K562 (cell line): Measurements from ENCODE around the gene PIF1. TPM values are rescaled to one million over a fixed set of nuclear protein-coding genes. Genes with fewer than 3 reads are reported as not detected.
A peak's percentile ranks its signal among the peaks of the same experiment; 100 is the strongest.

ENCODE experiments used
- CHD2 ChIP-seq: IDR thresholded peaks from 2 replicates; pipeline ENCODE4 v1.6.1; 2011; ENCODE audit warnings: low read depth, low read length
- DIDO1 ChIP-seq: fragments of 450-650 bp; IDR thresholded peaks from 2 replicates; pipeline ENCODE4 v1.6.1; 2016; ENCODE audit warnings: low read depth, missing biosample characterization, missing genetic modification characterization
- ELF1 ChIP-seq: fragments of 200-800 bp; sonication (Bioruptor generic); IDR thresholded peaks from 2 replicates; pipeline ENCODE4 v1.6.1; 2016; ENCODE audit warnings: missing genetic modification characterization, missing compliant biosample characterization
- MIER1 ChIP-seq: fragments of 450-650 bp; IDR thresholded peaks from 2 replicates; pipeline ENCODE4 v1.6.1; 2016; ENCODE audit warnings: antibody characterized with exemption, mild to moderate bottlenecking, low read depth
- NELFE ChIP-seq: IDR thresholded peaks from 2 replicates; pipeline ENCODE4 v1.6.1; 2011; ENCODE audit warnings: mild to moderate bottlenecking; ENCODE audit not compliant: insufficient read depth, insufficient read length
- POLR3G ChIP-seq: IDR thresholded peaks from 2 replicates; pipeline ENCODE4 v1.6.1; 2011; ENCODE audit not compliant: insufficient read length, insufficient replicate concordance; ENCODE audit errors: extremely low read depth
- RCOR1 ChIP-seq, 2 experiments: IDR thresholded peaks; 2 replicates each; pipeline ENCODE4 v1.6.1; 2012; ENCODE audit warnings: low read depth in 2 of 2, low read length in 2 of 2, borderline replicate concordance in 1 of 2, improper control_type of control experiment in 1 of 2
- RHOXF2B ChIP-seq: fragments of 250-450 bp; sonication (Bioruptor Pico); conservative IDR thresholded peaks from 2 replicates; pipeline ENCODE4 v1.5.1; 2021
- ZNF274 ChIP-seq: IDR thresholded peaks from 2 replicates; pipeline ENCODE4 v1.6.1; 2011; ENCODE audit warnings: low read depth, mild to moderate bottlenecking, low read length, moderate library complexity, borderline replicate concordance
- ZNF707 ChIP-seq: fragments of 250-450 bp; sonication (Bioruptor Pico); conservative IDR thresholded peaks from 2 replicates; pipeline ENCODE4 v1.8.0; 2022; ENCODE audit warnings: inconsistent platforms, mild to moderate bottlenecking, moderate library complexity
- polyA plus RNA-seq, 8 experiments: library from polyadenylated mRNA; depleted of rRNA in 4 of 8; stranded (reverse) in 5 of 8; unstranded in 3 of 8; fragments of >200 nt; fragmentation: Nextera tagmentation in 2 of 8; fragmentation: Illumina TruSeq in 1 of 8; extraction: Ambion mirVana in 2 of 8; extraction: Trizol in 1 of 8; gene quantifications; 2 replicates each; pipeline versions ENCODE4 v1.2.1 to v1.2.3, GENCODE V29; 2011 to 2014; ENCODE audit warnings: inconsistent platforms in 1 of 8, missing spikeins in 1 of 8
- total RNA-seq, 7 experiments: library from RNA; depleted of rRNA in 6 of 7; stranded (reverse); fragments of >200 nt in 6 of 7; fragmentation: Illumina TruSeq in 2 of 7; extraction: Trizol in 2 of 7; gene quantifications; 2 replicates each; pipeline versions ENCODE4 v1.2.1 to v1.2.3, GENCODE V29; 2011 to 2021; ENCODE audit warnings: low replicate concordance in 1 of 7
- TF ChIP-seq, protein P1 (sequence below), 2 experiments: fragments of 450-650 bp; IDR thresholded peaks; 2 replicates each; pipeline ENCODE4 v1.6.1; 2016; ENCODE audit warnings: mild to moderate bottlenecking in 2 of 2, borderline replicate concordance in 1 of 2, low read depth in 1 of 2, moderate library complexity in 1 of 2
- TF ChIP-seq, protein P2 (sequence below): fragments of 450-650 bp; IDR thresholded peaks from one replicate; pipeline ENCODE4 v1.6.1; 2018; ENCODE audit warnings: mild to moderate bottlenecking, moderate library complexity; ENCODE audit not compliant: partially characterized antibody
- TF ChIP-seq, protein P3 (sequence below): sonication (generic); formaldehyde crosslinking; IDR thresholded peaks from 2 replicates; pipeline ENCODE4 v1.8.0; 2022; ENCODE audit warnings: mild to moderate bottlenecking, missing genetic modification reagents
- TF ChIP-seq, protein P4 (sequence below): sonication (generic); formaldehyde crosslinking; IDR thresholded peaks from 2 replicates; pipeline ENCODE4 v1.8.0; 2022; ENCODE audit warnings: mild to moderate bottlenecking, missing genetic modification reagents

The PIF1 gene
- total and polyA plus RNA-seq, 9 of the 15 experiments (the other 6 are each of a cell fraction or from before 2014, with no cell fraction given) = 1.1 to 37.9 (median 11.5) TPM

DNA sequence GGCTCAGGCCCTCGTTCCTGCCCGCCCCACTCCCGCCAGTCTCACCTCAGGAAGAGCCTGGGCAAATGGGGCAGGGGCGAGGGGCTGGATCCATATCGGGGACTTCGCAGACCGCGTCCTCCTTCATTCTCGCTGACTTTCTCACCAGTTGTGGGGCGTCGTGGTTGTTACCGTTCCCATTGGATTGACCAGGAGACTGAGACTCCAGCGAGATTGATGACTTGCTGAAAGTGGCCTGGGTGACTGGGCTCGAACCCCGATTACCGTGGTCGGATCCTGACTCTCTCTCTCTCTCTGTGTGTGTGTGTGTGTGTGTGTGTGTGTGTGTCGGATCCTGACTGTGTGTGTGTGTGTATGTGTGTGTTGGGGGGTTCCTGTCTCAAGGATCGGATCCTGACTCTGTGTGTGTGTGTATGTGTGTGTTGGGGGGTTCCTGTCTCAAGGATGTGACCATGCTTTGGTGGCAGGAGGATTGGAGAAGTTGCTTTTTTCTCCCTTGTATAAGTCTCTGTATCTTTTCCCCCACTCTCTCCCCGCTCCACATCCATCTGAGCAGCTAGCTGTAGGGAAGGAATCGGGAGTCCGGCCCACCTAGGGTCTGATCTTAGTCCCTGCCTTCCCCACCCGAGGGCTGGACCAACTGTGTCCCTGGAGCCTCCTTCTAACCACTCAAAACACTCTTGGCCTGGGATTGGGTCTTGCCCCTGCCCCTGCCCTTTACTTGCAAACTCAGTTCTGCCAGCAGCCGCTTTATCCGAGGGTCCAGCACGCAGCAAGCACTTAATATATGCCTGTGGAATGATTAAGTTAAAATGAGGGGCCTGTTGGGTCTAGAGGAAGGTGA, 16.9 kb upstream of the PIF1 start (continued):
- TF ChIP-seq, protein P1, sequence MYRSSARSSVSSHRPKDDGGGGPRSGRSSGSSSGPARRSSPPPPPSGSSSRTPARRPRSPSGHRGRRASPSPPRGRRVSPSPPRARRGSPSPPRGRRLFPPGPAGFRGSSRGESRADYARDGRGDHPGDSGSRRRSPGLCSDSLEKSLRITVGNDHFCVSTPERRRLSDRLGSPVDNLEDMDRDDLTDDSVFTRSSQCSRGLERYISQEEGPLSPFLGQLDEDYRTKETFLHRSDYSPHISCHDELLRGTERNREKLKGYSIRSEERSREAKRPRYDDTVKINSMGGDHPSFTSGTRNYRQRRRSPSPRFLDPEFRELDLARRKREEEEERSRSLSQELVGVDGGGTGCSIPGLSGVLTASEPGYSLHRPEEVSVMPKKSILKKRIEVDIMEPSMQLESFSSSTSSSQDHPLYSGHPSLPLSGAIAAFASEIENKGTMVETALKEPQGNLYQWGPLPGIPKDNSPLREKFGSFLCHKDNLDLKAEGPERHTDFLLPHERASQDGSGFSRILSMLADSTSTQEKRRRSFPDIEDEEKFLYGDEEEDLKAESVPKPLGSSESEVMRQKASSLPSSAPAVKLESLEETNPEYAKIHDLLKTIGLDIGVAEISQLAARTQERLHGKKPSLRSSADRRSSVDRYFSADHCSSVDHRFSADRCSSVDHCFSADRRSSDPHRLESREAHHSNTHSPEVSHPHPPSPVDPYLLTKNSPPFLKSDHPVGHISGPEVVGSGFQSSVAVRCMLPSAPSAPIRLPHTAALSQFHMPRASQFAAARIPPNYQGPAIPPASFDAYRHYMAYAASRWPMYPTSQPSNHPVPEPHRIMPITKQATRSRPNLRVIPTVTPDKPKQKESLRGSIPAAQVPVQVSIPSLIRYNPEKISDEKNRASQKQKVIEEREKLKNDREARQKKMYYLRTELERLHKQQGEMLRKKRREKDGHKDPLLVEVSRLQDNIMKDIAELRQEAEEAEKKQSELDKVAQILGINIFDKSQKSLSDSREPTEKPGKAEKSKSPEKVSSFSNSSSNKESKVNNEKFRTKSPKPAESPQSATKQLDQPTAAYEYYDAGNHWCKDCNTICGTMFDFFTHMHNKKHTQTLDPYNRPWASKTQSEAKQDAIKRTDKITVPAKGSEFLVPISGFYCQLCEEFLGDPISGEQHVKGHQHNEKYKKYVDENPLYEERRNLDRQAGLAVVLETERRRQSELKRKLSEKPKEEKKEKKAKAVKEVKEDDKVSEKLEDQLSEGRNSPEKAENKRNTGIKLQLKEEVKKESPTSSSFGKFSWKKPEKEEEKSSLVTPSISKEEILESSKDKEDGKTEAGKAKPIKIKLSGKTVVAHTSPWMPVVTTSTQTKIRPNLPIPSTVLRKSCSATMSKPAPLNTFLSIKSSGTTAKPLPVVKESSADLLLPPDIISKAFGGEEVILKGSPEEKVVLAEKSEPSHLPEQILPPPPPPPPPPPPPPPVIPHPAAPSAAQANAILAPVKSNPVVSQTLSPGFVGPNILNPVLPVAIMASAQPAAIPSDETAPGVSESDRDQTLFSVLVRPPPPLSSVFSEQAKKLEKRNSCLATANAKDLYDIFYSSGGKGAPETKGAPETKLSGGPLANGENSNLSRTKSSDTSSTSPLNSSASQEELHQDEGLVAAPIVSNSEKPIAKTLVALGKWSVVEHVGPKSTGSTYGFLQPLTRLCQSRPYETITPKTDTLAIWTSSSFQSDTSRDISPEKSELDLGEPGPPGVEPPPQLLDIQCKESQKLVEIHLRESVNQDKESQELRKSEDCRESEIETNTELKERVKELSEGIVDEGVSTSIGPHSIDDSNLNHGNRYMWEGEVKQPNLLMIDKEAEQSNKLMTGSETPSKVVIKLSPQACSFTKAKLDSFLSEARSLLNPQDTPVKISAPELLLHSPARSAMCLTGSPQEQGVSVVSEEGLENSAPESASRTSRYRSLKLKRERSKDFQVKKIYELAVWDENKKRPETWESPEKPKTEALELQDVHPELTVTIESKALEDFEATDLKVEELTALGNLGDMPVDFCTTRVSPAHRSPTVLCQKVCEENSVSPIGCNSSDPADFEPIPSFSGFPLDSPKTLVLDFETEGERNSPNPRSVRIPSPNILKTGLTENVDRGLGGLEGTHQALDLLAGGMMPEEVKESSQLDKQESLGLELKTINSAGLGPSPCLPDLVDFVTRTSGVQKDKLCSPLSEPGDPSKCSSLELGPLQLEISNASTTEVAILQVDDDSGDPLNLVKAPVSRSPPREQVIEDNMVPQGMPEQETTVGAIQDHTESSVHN (IDR thresholded peaks at IDR 0.05; ENCODE audit: borderline replicate concordance in 1 of 2, low read depth in 1 of 2) = no peak
- TF ChIP-seq RHOXF2B (CRISPR knock-in tag) = no peak
- no peak for TF ChIP-seq NELFE
- TF ChIP-seq, protein P2, sequence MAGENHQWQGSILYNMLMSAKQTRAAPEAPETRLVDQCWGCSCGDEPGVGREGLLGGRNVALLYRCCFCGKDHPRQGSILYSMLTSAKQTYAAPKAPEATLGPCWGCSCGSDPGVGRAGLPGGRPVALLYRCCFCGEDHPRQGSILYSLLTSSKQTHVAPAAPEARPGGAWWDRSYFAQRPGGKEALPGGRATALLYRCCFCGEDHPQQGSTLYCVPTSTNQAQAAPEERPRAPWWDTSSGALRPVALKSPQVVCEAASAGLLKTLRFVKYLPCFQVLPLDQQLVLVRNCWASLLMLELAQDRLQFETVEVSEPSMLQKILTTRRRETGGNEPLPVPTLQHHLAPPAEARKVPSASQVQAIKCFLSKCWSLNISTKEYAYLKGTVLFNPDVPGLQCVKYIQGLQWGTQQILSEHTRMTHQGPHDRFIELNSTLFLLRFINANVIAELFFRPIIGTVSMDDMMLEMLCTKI = no peak
- no peak for TF ChIP-seq ZNF707 (CRISPR knock-in tag)
- peak in 1 of 2 experiments; percentile 78; a peak in 2 of 4 replicates for TF ChIP-seq RCOR1 (IDR thresholded peaks at IDR 0.05; ENCODE audit: borderline replicate concordance in 1 of 2, low read depth in 2 of 2, low read length in 2 of 2)
- no peak for TF ChIP-seq DIDO1 (tag)
- TF ChIP-seq CHD2 = no peak
- TF ChIP-seq ZNF274 = no peak
- 0 out of 2 replicates have a peak, but pooled peaks have one; percentile 61 for TF ChIP-seq MIER1
- TF ChIP-seq, protein P3, sequence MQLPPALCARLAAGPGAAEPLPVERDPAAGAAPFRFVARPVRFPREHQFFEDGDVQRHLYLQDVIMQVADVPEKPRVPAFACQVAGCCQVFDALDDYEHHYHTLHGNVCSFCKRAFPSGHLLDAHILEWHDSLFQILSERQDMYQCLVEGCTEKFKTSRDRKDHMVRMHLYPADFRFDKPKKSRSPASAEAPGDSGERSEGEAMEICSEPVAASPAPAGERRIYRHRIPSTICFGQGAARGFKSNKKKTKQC (CRISPR knock-in tag) = no peak
- TF ChIP-seq, protein P4, sequence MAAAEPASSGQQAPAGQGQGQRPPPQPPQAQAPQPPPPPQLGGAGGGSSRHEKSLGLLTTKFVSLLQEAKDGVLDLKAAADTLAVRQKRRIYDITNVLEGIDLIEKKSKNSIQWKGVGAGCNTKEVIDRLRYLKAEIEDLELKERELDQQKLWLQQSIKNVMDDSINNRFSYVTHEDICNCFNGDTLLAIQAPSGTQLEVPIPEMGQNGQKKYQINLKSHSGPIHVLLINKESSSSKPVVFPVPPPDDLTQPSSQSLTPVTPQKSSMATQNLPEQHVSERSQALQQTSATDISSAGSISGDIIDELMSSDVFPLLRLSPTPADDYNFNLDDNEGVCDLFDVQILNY (CRISPR knock-in tag) = no peak
- TF ChIP-seq ELF1 (tag) = no peak
- TF ChIP-seq POLR3G = no peak
